Bronchial epithelial cell (primary cell): ENCODE results near the gene ANXA3. TPM values are rescaled to one million over a fixed set of nuclear protein-coding genes. Genes with fewer than 3 reads are reported as not detected.

Source experiments
- DNase-seq: peaks from one replicate; pipeline ENCODE4 v3.0.0-alpha.2; 2010; ENCODE audit warnings: low read depth
- FAIRE-seq: peaks from 2 replicates; lab custom pipeline; 2011; peaks lifted over from hg19 to GRCh38; lab: Jason Lieb, UNC
- H3K27me3 ChIP-seq: 2 replicates; pipeline ENCODE4 v1.5.1; 2011; ENCODE audit warnings: low read length; ENCODE audit not compliant: control insufficient read depth, insufficient read depth
- H3K36me3 ChIP-seq: 2 replicates; pipeline ENCODE4 v1.5.1; 2011; ENCODE audit warnings: low read length; ENCODE audit not compliant: control insufficient read depth, insufficient read depth
- H3K4me3 ChIP-seq: 2 replicates; pipeline ENCODE4 v1.5.1; 2011; ENCODE audit warnings: mild to moderate bottlenecking, low read depth, low read length, control low read depth
- CTCF ChIP-seq: IDR thresholded peaks from 2 replicates; pipeline ENCODE4 v1.5.1; 2011; ENCODE audit warnings: mild to moderate bottlenecking, moderate library complexity, low read length, control low read depth, inconsistent platforms; ENCODE audit not compliant: insufficient read depth, severe bottlenecking
- total RNA-seq: library from RNA; depleted of rRNA; stranded (reverse); fragments of >200 nt; gene quantifications from 2 replicates; pipeline ENCODE4 v1.2.1, GENCODE V29; 2014

The ANXA3 gene
- total RNA-seq, 1 donor from 2014 or later: 705 TPM

GRCh38 chr4:78654807-78655206 lies 103.2 kb downstream of the ANXA3 start:
- DNase-seq (no peak), FAIRE-seq (no peak)
- H3K36me3 ChIP-seq: no peaks in the 10 kb centered on the region
- H3K27me3 ChIP-seq: no peaks in the 10 kb centered on the region
- no peak for TF ChIP-seq CTCF
- no peak overlapping the region for H3K4me3 ChIP-seq

- TF ChIP-seq CTCF: no peak
- Histone ChIP-seq H3K27me3 (no peaks in the 10 kb centered on the region), H3K4me3 (no peak overlapping the region), H3K36me3 (no peaks in the 10 kb centered on the region)
- FAIRE-seq (no peak), DNase-seq (no peak)
Observed at GRCh38 chr4:78656968-78657445, 105.4 kb downstream of the ANXA3 start.

GRCh38 chr4:78659264-78659663 lies 107.7 kb downstream of the ANXA3 start:
- H3K27me3 ChIP-seq: no peaks in the 10 kb centered on the region
- H3K36me3 ChIP-seq: no peaks in the 10 kb centered on the region
- FAIRE-seq (no peak), DNase-seq (no peak)
- no peak overlapping the region for H3K4me3 ChIP-seq
- TF ChIP-seq CTCF: no peak

- Histone ChIP-seq H3K36me3 (no peaks in the 10 kb centered on the region), H3K4me3 (no peak overlapping the region), H3K27me3 (no peaks in the 10 kb centered on the region)
- FAIRE-seq (no peak), DNase-seq (no peak)
- TF ChIP-seq CTCF: no peak
Observed at GRCh38 chr4:78659665-78660064, 108.1 kb downstream of the ANXA3 start.

Other genes with a start within 250 kb of the ANXA3 start
- gene BMP2K, start 224.6 kb downstream of the ANXA3 start, total RNA-seq: 41.3 and 43.1 TPM in 2 replicates